Erythroblast (primary cell): ENCODE measurements around the gene FBXO15.

Experiments used
- GATA1 ChIP-seq: IDR thresholded peaks from 2 replicates; pipeline ENCODE4 v1.6.1; 2011; ENCODE audit warnings: low read depth, mild to moderate bottlenecking, control low read depth, low read length, moderate library complexity
- POLR2A ChIP-seq: IDR thresholded peaks from 2 replicates; pipeline ENCODE4 v1.6.1; 2011; ENCODE audit warnings: mild to moderate bottlenecking, low read length

DNA sequence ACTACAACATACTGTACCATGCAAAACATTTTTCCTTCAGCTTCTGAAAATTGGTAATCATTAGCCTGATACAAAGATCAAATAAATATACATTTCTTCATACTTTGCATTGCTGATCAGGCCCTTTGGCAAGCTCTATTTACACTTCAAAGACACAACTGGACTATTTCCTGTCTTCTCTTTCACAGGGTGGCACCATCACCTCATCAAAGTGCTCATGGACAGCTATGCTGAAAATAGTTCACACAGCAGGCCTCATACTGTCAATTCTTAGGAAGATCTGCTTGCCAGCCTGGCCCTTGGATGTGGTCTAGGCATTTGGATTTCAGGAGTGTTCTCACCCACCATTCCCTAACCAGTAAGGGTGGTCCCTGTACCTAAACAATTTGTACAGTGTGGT is 33.9 kb downstream of the FBXO15 start:
- TF ChIP-seq POLR2A, result no peak
- TF ChIP-seq GATA1, result no peak
